WTC11 (cell line): ENCODE measurements around the gene GDPD4. TPM values are rescaled to one million over a fixed set of nuclear protein-coding genes. Genes with fewer than 3 reads are reported as not detected.

Experiments
- ELF4 ChIP-seq: sonication (generic); formaldehyde crosslinking; IDR thresholded peaks from 2 replicates; pipeline ENCODE4 v1.8.1; 2022; ENCODE audit warnings: low read depth, mild to moderate bottlenecking, moderate library complexity, missing genetic modification reagents
- NFYB ChIP-seq: sonication (generic); formaldehyde crosslinking; conservative IDR thresholded peaks from 2 replicates; pipeline ENCODE4 v1.8.0; 2022; ENCODE audit warnings: low read depth, missing genetic modification reagents
- TEAD4 ChIP-seq: sonication (generic); formaldehyde crosslinking; IDR thresholded peaks from 2 replicates; pipeline ENCODE4 v1.8.0; 2022; ENCODE audit warnings: mild to moderate bottlenecking, missing genetic modification reagents
- TP53 ChIP-seq: sonication (generic); formaldehyde crosslinking; IDR thresholded peaks from 2 replicates; pipeline ENCODE4 v1.8.1; 2023; ENCODE audit warnings: mild to moderate bottlenecking, missing genetic modification reagents
- ZBTB21 ChIP-seq: sonication (generic); formaldehyde crosslinking; IDR thresholded peaks from 2 replicates; pipeline ENCODE4 v1.8.1; 2023; ENCODE audit warnings: mild to moderate bottlenecking, missing genetic modification reagents, borderline replicate concordance
- ZNF121 ChIP-seq: sonication (generic); formaldehyde crosslinking; IDR thresholded peaks from 2 replicates; pipeline ENCODE4 v1.8.0; 2023; ENCODE audit warnings: missing genetic modification reagents
- ZNF396 ChIP-seq: fragments of 250-450 bp; sonication (Bioruptor Pico); IDR thresholded peaks from 2 replicates; pipeline ENCODE4 v1.8.0; 2021; ENCODE audit warnings: mild to moderate bottlenecking, moderate library complexity, borderline replicate concordance
- total RNA-seq: library from RNA; stranded (reverse); gene quantifications from 3 replicates; pipeline ENCODE4 v1.2.3, GENCODE V29; 2021
- TF ChIP-seq, protein P1 (sequence below): sonication (generic); formaldehyde crosslinking; IDR thresholded peaks from 2 replicates; pipeline ENCODE4 v1.8.1; 2023; ENCODE audit warnings: mild to moderate bottlenecking, missing genetic modification reagents, borderline replicate concordance
- TF ChIP-seq, protein P2 (sequence below): sonication (generic); formaldehyde crosslinking; IDR thresholded peaks from 2 replicates; pipeline ENCODE4 v1.8.0; 2022; ENCODE audit warnings: missing genetic modification reagents
- TF ChIP-seq, protein P3 (sequence below): sonication (generic); formaldehyde crosslinking; IDR thresholded peaks from 2 replicates; pipeline ENCODE4 v1.8.1; 2022; ENCODE audit warnings: mild to moderate bottlenecking, missing genetic modification reagents, moderate library complexity, borderline replicate concordance
- TF ChIP-seq, protein P4 (sequence below): sonication (generic); formaldehyde crosslinking; conservative IDR thresholded peaks from 2 replicates; pipeline ENCODE4 v1.8.1; 2023; ENCODE audit warnings: mild to moderate bottlenecking, low read depth, missing genetic modification reagents, moderate library complexity
- TF ChIP-seq, protein P5 (sequence below): fragments of 250-450 bp; sonication (Bioruptor Pico); IDR thresholded peaks from 2 replicates; pipeline ENCODE4 v1.9.0; 2021; ENCODE audit warnings: mild to moderate bottlenecking, borderline replicate concordance

Gene GDPD4
- total RNA-seq, 1 experiment from 2014 or later: not detected

DNA sequence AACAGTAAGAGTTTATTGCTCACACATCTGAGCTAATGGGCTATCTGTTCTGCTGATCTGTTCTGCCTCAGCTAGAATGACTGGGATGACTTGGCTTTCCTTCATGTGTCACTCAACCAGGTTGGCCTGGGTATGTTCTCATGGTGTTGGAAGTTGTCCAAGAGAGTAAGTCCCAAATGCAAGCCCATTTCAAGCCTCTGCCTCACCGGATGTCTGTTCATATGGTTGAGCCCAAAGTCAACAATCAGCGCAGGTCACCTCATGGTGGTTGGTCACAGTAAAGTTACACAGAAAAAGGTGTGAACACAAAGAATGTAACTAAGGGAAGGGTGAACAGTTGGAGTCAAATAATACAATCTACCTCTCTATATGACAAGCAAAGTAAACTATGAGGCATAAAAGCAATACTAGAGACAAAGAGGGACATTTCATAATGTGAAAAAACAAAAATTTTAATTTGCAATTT lies 1.9 kb downstream of the GDPD4 start (continued):
- TF ChIP-seq TEAD4 (CRISPR knock-in tag) (no peak), TP53 (CRISPR knock-in tag) (no peak), ELF4 (CRISPR knock-in tag) (no peak), ZNF396 (CRISPR knock-in tag) (no peak), ZNF121 (CRISPR knock-in tag) (no peak), NFYB (no peak), ZBTB21 (CRISPR knock-in tag) (no peak)
- TF ChIP-seq, protein P1, sequence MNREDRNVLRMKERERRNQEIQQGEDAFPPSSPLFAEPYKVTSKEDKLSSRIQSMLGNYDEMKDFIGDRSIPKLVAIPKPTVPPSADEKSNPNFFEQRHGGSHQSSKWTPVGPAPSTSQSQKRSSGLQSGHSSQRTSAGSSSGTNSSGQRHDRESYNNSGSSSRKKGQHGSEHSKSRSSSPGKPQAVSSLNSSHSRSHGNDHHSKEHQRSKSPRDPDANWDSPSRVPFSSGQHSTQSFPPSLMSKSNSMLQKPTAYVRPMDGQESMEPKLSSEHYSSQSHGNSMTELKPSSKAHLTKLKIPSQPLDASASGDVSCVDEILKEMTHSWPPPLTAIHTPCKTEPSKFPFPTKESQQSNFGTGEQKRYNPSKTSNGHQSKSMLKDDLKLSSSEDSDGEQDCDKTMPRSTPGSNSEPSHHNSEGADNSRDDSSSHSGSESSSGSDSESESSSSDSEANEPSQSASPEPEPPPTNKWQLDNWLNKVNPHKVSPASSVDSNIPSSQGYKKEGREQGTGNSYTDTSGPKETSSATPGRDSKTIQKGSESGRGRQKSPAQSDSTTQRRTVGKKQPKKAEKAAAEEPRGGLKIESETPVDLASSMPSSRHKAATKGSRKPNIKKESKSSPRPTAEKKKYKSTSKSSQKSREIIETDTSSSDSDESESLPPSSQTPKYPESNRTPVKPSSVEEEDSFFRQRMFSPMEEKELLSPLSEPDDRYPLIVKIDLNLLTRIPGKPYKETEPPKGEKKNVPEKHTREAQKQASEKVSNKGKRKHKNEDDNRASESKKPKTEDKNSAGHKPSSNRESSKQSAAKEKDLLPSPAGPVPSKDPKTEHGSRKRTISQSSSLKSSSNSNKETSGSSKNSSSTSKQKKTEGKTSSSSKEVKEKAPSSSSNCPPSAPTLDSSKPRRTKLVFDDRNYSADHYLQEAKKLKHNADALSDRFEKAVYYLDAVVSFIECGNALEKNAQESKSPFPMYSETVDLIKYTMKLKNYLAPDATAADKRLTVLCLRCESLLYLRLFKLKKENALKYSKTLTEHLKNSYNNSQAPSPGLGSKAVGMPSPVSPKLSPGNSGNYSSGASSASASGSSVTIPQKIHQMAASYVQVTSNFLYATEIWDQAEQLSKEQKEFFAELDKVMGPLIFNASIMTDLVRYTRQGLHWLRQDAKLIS (CRISPR knock-in tag): no peak
- TF ChIP-seq, protein P2, sequence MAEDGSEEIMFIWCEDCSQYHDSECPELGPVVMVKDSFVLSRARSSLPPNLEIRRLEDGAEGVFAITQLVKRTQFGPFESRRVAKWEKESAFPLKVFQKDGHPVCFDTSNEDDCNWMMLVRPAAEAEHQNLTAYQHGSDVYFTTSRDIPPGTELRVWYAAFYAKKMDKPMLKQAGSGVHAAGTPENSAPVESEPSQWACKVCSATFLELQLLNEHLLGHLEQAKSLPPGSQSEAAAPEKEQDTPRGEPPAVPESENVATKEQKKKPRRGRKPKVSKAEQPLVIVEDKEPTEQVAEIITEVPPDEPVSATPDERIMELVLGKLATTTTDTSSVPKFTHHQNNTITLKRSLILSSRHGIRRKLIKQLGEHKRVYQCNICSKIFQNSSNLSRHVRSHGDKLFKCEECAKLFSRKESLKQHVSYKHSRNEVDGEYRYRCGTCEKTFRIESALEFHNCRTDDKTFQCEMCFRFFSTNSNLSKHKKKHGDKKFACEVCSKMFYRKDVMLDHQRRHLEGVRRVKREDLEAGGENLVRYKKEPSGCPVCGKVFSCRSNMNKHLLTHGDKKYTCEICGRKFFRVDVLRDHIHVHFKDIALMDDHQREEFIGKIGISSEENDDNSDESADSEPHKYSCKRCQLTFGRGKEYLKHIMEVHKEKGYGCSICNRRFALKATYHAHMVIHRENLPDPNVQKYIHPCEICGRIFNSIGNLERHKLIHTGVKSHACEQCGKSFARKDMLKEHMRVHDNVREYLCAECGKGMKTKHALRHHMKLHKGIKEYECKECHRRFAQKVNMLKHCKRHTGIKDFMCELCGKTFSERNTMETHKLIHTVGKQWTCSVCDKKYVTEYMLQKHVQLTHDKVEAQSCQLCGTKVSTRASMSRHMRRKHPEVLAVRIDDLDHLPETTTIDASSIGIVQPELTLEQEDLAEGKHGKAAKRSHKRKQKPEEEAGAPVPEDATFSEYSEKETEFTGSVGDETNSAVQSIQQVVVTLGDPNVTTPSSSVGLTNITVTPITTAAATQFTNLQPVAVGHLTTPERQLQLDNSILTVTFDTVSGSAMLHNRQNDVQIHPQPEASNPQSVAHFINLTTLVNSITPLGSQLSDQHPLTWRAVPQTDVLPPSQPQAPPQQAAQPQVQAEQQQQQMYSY (CRISPR knock-in tag): no peak
- TF ChIP-seq, protein P3, sequence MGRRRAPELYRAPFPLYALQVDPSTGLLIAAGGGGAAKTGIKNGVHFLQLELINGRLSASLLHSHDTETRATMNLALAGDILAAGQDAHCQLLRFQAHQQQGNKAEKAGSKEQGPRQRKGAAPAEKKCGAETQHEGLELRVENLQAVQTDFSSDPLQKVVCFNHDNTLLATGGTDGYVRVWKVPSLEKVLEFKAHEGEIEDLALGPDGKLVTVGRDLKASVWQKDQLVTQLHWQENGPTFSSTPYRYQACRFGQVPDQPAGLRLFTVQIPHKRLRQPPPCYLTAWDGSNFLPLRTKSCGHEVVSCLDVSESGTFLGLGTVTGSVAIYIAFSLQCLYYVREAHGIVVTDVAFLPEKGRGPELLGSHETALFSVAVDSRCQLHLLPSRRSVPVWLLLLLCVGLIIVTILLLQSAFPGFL: no peak
- TF ChIP-seq, protein P4, sequence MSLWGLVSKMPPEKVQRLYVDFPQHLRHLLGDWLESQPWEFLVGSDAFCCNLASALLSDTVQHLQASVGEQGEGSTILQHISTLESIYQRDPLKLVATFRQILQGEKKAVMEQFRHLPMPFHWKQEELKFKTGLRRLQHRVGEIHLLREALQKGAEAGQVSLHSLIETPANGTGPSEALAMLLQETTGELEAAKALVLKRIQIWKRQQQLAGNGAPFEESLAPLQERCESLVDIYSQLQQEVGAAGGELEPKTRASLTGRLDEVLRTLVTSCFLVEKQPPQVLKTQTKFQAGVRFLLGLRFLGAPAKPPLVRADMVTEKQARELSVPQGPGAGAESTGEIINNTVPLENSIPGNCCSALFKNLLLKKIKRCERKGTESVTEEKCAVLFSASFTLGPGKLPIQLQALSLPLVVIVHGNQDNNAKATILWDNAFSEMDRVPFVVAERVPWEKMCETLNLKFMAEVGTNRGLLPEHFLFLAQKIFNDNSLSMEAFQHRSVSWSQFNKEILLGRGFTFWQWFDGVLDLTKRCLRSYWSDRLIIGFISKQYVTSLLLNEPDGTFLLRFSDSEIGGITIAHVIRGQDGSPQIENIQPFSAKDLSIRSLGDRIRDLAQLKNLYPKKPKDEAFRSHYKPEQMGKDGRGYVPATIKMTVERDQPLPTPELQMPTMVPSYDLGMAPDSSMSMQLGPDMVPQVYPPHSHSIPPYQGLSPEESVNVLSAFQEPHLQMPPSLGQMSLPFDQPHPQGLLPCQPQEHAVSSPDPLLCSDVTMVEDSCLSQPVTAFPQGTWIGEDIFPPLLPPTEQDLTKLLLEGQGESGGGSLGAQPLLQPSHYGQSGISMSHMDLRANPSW: no peak
- TF ChIP-seq, protein P5, sequence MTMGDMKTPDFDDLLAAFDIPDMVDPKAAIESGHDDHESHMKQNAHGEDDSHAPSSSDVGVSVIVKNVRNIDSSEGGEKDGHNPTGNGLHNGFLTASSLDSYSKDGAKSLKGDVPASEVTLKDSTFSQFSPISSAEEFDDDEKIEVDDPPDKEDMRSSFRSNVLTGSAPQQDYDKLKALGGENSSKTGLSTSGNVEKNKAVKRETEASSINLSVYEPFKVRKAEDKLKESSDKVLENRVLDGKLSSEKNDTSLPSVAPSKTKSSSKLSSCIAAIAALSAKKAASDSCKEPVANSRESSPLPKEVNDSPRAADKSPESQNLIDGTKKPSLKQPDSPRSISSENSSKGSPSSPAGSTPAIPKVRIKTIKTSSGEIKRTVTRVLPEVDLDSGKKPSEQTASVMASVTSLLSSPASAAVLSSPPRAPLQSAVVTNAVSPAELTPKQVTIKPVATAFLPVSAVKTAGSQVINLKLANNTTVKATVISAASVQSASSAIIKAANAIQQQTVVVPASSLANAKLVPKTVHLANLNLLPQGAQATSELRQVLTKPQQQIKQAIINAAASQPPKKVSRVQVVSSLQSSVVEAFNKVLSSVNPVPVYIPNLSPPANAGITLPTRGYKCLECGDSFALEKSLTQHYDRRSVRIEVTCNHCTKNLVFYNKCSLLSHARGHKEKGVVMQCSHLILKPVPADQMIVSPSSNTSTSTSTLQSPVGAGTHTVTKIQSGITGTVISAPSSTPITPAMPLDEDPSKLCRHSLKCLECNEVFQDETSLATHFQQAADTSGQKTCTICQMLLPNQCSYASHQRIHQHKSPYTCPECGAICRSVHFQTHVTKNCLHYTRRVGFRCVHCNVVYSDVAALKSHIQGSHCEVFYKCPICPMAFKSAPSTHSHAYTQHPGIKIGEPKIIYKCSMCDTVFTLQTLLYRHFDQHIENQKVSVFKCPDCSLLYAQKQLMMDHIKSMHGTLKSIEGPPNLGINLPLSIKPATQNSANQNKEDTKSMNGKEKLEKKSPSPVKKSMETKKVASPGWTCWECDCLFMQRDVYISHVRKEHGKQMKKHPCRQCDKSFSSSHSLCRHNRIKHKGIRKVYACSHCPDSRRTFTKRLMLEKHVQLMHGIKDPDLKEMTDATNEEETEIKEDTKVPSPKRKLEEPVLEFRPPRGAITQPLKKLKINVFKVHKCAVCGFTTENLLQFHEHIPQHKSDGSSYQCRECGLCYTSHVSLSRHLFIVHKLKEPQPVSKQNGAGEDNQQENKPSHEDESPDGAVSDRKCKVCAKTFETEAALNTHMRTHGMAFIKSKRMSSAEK (CRISPR knock-in tag): no peak
